OCI-LY7 (cell line): Measurements from ENCODE around the gene G0S2. TPM values are rescaled to one million over a fixed set of nuclear protein-coding genes. Genes with fewer than 3 reads are reported as not detected.

ENCODE experiments used
- BruUV-seq: library from RNA; stranded (reverse); fragments of 400-500 nt; replicated peaks from 2 replicates; lab custom pipeline; 2021; lab: Mats Ljungman, UMichigan
- CTCF ChIA-PET: fragments of 300-600 bp; sonication (Branson Sonifier 250); formaldehyde crosslinking; loops from one replicate; lab custom pipeline; 2022; ENCODE audit warnings: antibody characterized with exemption; ENCODE audit not compliant: unreplicated experiment; lab: Charles Lee
- POLR2A ChIA-PET: fragments of 300-600 bp; sonication (Branson Sonifier 250); formaldehyde crosslinking; loops from one replicate; lab custom pipeline; 2022; ENCODE audit warnings: antibody characterized with exemption; lab: Charles Lee
- DNase-seq: peaks from one replicate; pipeline ENCODE4 v3.0.0-alpha.2; 2015; ENCODE audit warnings: low spot score
- H2AFZ ChIP-seq: fragments of 200-600 bp; sonication (generic), shearing (Covaris generic); 2 replicates; pipeline ENCODE4 v1.6.1; 2014; ENCODE audit warnings: mild to moderate bottlenecking, antibody characterized with exemption, low read length, moderate library complexity
- H3K27ac ChIP-seq: fragments of 200-600 bp; sonication (generic); 2 replicates; pipeline ENCODE4 v1.5.1; 2014; ENCODE audit warnings: mixed run types, low read depth, mild to moderate bottlenecking, moderate library complexity, low read length, inconsistent platforms; ENCODE audit not compliant: poor library complexity, severe bottlenecking
- H3K36me3 ChIP-seq: fragments of 200-600 bp; sonication (generic); 2 replicates; pipeline ENCODE4 v1.6.1; 2014; ENCODE audit warnings: mild to moderate bottlenecking, antibody characterized with exemption, low read length, moderate library complexity, mixed read lengths; ENCODE audit not compliant: insufficient read depth
- H3K4me1 ChIP-seq: fragments of 200-600 bp; sonication (generic); 2 replicates; pipeline ENCODE4 v1.5.1; 2014; ENCODE audit warnings: mild to moderate bottlenecking, low read length; ENCODE audit not compliant: insufficient read depth, poor library complexity, severe bottlenecking
- H3K4me2 ChIP-seq: fragments of 200-600 bp; sonication (generic); 2 replicates; pipeline ENCODE4 v1.6.1; 2014; ENCODE audit warnings: mild to moderate bottlenecking, low read length
- H3K4me3 ChIP-seq: fragments of 200-600 bp; sonication (generic); 2 replicates; pipeline ENCODE4 v1.5.1; 2014; ENCODE audit warnings: mild to moderate bottlenecking, low read depth, low read length; ENCODE audit not compliant: poor library complexity, severe bottlenecking
- H3K79me2 ChIP-seq: fragments of 200-600 bp; sonication (generic); 2 replicates; pipeline ENCODE4 v1.6.1; 2016; ENCODE audit warnings: low read depth, mild to moderate bottlenecking, low read length, moderate library complexity, mixed read lengths; ENCODE audit not compliant: insufficient read depth
- H3K9me2 ChIP-seq: fragments of 200-600 bp; sonication (generic); 2 replicates; pipeline ENCODE4 v1.6.1; 2016; ENCODE audit warnings: mild to moderate bottlenecking, low read length, mixed read lengths; ENCODE audit not compliant: insufficient read depth
- H3K9me3 ChIP-seq: fragments of 200-600 bp; sonication (generic); 2 replicates; pipeline ENCODE4 v1.6.1; 2014; ENCODE audit warnings: mild to moderate bottlenecking, mixed run types, low read length, mixed read lengths
- H4K20me1 ChIP-seq: fragments of 200-600 bp; sonication (generic); 2 replicates; pipeline ENCODE4 v1.6.1; 2014; ENCODE audit warnings: mild to moderate bottlenecking, antibody characterized with exemption, low read length, moderate library complexity, mixed read lengths; ENCODE audit not compliant: insufficient read depth
- CTCF ChIP-seq: fragments of 200-600 bp; sonication (generic); conservative IDR thresholded peaks from 2 replicates; pipeline ENCODE4 v1.5.1; 2014; ENCODE audit warnings: mild to moderate bottlenecking, antibody characterized with exemption, low read length, moderate library complexity, mixed read lengths
- EZH2phosphoT487 ChIP-seq: fragments of 200-600 bp; sonication (generic); IDR thresholded peaks from 2 replicates; pipeline ENCODE4 v1.6.1; 2018; ENCODE audit warnings: low read depth, borderline replicate concordance, mild to moderate bottlenecking, mixed run types, antibody characterized with exemption, low read length, moderate library complexity, mixed read lengths
- intact Hi-C: fragments of 100-400 bp; cut with micrococcal nuclease; formaldehyde crosslinking; loops from one replicate; pipeline ENCODE4 v1.10.0; 2022; ENCODE audit not compliant: unreplicated experiment
- total RNA-seq, 2 experiments: library from RNA; depleted of rRNA in 1 of 2; stranded (reverse); fragments of >200 nt in 1 of 2; shearing (Covaris generic) in 1 of 2; gene quantifications; 2 replicates each; pipeline ENCODE4 v1.2.3, GENCODE V29; 2014 to 2022

G0S2 gene
- total RNA-seq, 2 experiments from 2014 or later: not detected

- DNase-seq: no peak
- intact Hi-C loops: no loop called here
- no peaks in the 10 kb centered on the region for H3K9me3 ChIP-seq
- H3K4me1 ChIP-seq: no peaks in the 10 kb centered on the region
- CTCF ChIA-PET: no interaction called here
- POLR2A ChIA-PET: no interaction called here
- H3K79me2 ChIP-seq: no peaks in the 10 kb centered on the region
- no peak overlapping the region for H3K4me3 ChIP-seq
- no peaks in the 10 kb centered on the region for H3K36me3 ChIP-seq
- TF ChIP-seq CTCF (no peak), EZH2phosphoT487 (no peak)
- H3K4me2 ChIP-seq: no peak overlapping the region
- no peak overlapping the region for H2AFZ ChIP-seq
- H4K20me1 ChIP-seq: no peaks in the 10 kb centered on the region
- no peaks in the 10 kb centered on the region for H3K9me2 ChIP-seq
- H3K27ac ChIP-seq: no peak overlapping the region
- BruUV-seq: no TSS peak
These were observed 29.4 kb upstream of the G0S2 start for GRCh38 chr1:209645574-209646452.

DNA sequence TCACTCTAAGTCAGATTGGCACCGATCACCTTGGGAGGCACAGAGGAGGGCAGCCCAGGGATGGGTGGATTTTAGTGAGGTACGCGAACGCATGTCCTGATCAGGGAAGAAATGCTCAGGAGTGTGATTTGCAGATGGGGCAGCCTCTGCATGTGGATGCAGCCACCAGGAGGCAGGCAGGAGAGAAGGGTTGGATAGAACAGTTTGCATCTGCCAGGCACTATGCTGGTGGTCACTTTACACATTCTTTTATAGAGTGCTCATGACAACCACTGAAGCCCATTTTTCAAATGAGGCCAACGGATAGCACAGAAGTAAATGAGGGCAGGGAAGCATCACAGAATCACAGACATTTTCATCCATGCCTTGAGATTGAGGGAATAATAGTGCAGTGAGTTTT lies 28.7 kb upstream of the G0S2 start:
- Histone ChIP-seq H3K9me3 (no peaks in the 10 kb centered on the region), H3K4me2 (no peak overlapping the region), H2AFZ (no peak overlapping the region), H4K20me1 (no peaks in the 10 kb centered on the region), H3K79me2 (no peaks in the 10 kb centered on the region), H3K27ac (no peak overlapping the region), H3K4me3 (no peak overlapping the region), H3K4me1 (no peaks in the 10 kb centered on the region), H3K36me3 (no peaks in the 10 kb centered on the region), H3K9me2 (no peaks in the 10 kb centered on the region)
- no TSS peak for BruUV-seq
- POLR2A ChIA-PET: no interaction called here
- TF ChIP-seq EZH2phosphoT487 (no peak), CTCF (no peak)
- intact Hi-C loops: no loop called here
- CTCF ChIA-PET: no interaction called here
- DNase-seq: no peak

- intact Hi-C loops: no loop called here
- H3K36me3 ChIP-seq: no peaks in the 10 kb centered on the region
- no peaks in the 10 kb centered on the region for H3K9me3 ChIP-seq
- DNase-seq: no peak
- TF ChIP-seq EZH2phosphoT487: no peak
- no peak for TF ChIP-seq CTCF
- no TSS peak for BruUV-seq
- H2AFZ ChIP-seq: no peak overlapping the region
- H3K79me2 ChIP-seq: no peaks in the 10 kb centered on the region
- H4K20me1 ChIP-seq: no peaks in the 10 kb centered on the region
- H3K4me3 ChIP-seq: no peak overlapping the region
- H3K4me2 ChIP-seq: no peak overlapping the region
- POLR2A ChIA-PET: no interaction called here
- H3K27ac ChIP-seq: no peak overlapping the region
- H3K4me1 ChIP-seq: no peaks in the 10 kb centered on the region
- CTCF ChIA-PET: no interaction called here
- H3K9me2 ChIP-seq: no peaks in the 10 kb centered on the region
These were observed 28.1 kb upstream of the G0S2 start for GRCh38 chr1:209647156-209647555.
